Measurements from ENCODE around the gene STIP1. TPM values are rescaled to one million over a fixed set of nuclear protein-coding genes. Genes with fewer than 3 reads are reported as not detected.
A peak's percentile ranks its signal among the peaks of the same experiment; 100 is the strongest.

STIP1 gene
- total RNA-seq, 2 donors from 2014 or later: 35.8 to 63.6 TPM

DNA sequence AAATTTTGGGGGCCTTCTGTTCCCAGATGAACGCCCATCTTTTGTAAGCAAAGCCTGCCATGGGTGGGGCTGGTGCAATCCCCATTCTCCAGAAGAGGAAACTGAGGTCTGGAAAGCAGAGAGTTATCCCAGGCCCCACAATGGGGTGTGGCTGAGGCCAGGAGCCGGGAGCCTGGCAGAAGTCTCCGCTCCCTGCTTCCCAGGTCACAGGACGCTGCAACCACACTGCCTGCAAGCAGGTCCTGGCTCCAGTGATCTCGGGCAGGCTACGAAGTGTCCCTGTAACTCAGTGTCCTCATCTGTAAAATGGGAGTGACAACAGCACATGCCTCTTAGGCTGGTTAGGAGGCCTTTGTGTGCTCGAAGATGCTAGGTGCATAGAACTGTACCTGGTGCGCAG lies 67.1 kb downstream of the STIP1 start:
- intact Hi-C loops (cut with DNase I): no loop called here
- H3K27me3 ChIP-seq: no peaks in the 10 kb centered on the region
- H3K27ac ChIP-seq: no peak overlapping the region
- no peak overlapping the region for H3K4me3 ChIP-seq
- no peaks in the 10 kb centered on the region for H3K9me3 ChIP-seq
- peaks cover 24% of the 10 kb centered on the region for H3K4me1 ChIP-seq
- no peak for TF ChIP-seq POLR2A (IDR thresholded peaks at IDR 0.05)
- TF ChIP-seq, protein P1, sequence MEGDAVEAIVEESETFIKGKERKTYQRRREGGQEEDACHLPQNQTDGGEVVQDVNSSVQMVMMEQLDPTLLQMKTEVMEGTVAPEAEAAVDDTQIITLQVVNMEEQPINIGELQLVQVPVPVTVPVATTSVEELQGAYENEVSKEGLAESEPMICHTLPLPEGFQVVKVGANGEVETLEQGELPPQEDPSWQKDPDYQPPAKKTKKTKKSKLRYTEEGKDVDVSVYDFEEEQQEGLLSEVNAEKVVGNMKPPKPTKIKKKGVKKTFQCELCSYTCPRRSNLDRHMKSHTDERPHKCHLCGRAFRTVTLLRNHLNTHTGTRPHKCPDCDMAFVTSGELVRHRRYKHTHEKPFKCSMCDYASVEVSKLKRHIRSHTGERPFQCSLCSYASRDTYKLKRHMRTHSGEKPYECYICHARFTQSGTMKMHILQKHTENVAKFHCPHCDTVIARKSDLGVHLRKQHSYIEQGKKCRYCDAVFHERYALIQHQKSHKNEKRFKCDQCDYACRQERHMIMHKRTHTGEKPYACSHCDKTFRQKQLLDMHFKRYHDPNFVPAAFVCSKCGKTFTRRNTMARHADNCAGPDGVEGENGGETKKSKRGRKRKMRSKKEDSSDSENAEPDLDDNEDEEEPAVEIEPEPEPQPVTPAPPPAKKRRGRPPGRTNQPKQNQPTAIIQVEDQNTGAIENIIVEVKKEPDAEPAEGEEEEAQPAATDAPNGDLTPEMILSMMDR (IDR thresholded peaks at IDR 0.05): no peak
- no peak for ATAC-seq
- DNase-seq: no peak
- H3K36me3 ChIP-seq (replicated peaks in 1 of 2; ENCODE audit: insufficient read depth in 1 of 2, low read depth in 2 of 2): no peaks in the 10 kb centered on the region
- 77 to 86% methylated on average over 7 to 8 of the region's 8 CpGs for WGBS, 2 donors

- DNase-seq (peak in 1 of 4 donors; percentile 52), ATAC-seq (no peak)
- no peak overlapping the region for H3K27ac ChIP-seq
These were observed 67.5 kb downstream of the STIP1 start for GRCh38 chr11:64253481-64253880.

More at GRCh38 chr11:64253481-64253880, 67.5 kb downstream of the STIP1 start:
- Histone ChIP-seq H3K27me3 (no peaks in the 10 kb centered on the region), H3K4me1 (peaks cover 24% of the 10 kb centered on the region), H3K36me3 (replicated peaks in 1 of 2; ENCODE audit: insufficient read depth in 1 of 2, low read depth in 2 of 2) (no peaks in the 10 kb centered on the region), H3K9me3 (no peaks in the 10 kb centered on the region), H3K4me3 (no peak overlapping the region)
- intact Hi-C loops (cut with DNase I): no loop called here
- TF ChIP-seq, protein P1 (IDR thresholded peaks at IDR 0.05): no peak
- no peak for TF ChIP-seq POLR2A (IDR thresholded peaks at IDR 0.05)
- 55 to 74% methylated on average over 3 to 5 of the region's 5 CpGs for WGBS, 2 donors

Other genes starting within 250 kb of the STIP1 start
- gene NAA40, start 247.2 kb upstream of the STIP1 start, total RNA-seq: 10 to 100 TPM; 14.3 to 21.8 TPM
- gene COX8A, start 211.6 kb upstream of the STIP1 start, total RNA-seq: 100 to 1,000 TPM in 1 of 2 donors, 10 to 100 TPM in 1; 51.9 to 184 TPM
- 10 to 100 TPM; 20.8 to 36.3 TPM for gene OTUB1, start 199.7 kb upstream of the STIP1 start, total RNA-seq
- gene FLRT1, start 150.2 kb upstream of the STIP1 start, total RNA-seq: under 1 TPM in 1 of 2 donors, not detected in 1; 0.26 TPM
- gene MACROD1, start 20.1 kb upstream of the STIP1 start, total RNA-seq: 10 to 100 TPM; 24.7 to 65.4 TPM
- 1 to 10 TPM; 8.6 to 9.1 TPM for gene FERMT3, start 20.6 kb downstream of the STIP1 start, total RNA-seq
- gene TRPT1, start 40.0 kb downstream of the STIP1 start, total RNA-seq: 10 to 100 TPM; 56.3 to 75.2 TPM
- 10 to 100 TPM; 45.9 to 73.5 TPM for gene NUDT22, start 40.1 kb downstream of the STIP1 start, total RNA-seq
- 10 to 100 TPM; 23.6 to 56.7 TPM for gene DNAJC4, start 44.4 kb downstream of the STIP1 start, total RNA-seq
- 100 to 1,000 TPM in 1 of 2 donors, 10 to 100 TPM in 1; 32.4 to 108 TPM for gene VEGFB, start 48.4 kb downstream of the STIP1 start, total RNA-seq
- gene FKBP2, start 54.9 kb downstream of the STIP1 start, total RNA-seq: 10 to 100 TPM; 42.0 to 92.6 TPM
- gene PPP1R14B, start 60.8 kb downstream of the STIP1 start, total RNA-seq: 100 to 1,000 TPM in 1 of 2 donors, 10 to 100 TPM in 1; 87.7 to 112 TPM
- gene PLCB3, start 65.4 kb downstream of the STIP1 start, total RNA-seq: 10 to 100 TPM; 13.8 to 14.5 TPM
- 10 to 100 TPM; 51.1 to 85.9 TPM for gene BAD, start 98.5 kb downstream of the STIP1 start, total RNA-seq
- gene GPR137, start 99.7 kb downstream of the STIP1 start, total RNA-seq: 10 to 100 TPM in 1 of 2 donors, 1 to 10 TPM in 1; 4.4 to 19.4 TPM
- gene KCNK4, start 105.1 kb downstream of the STIP1 start, total RNA-seq: not detected
- gene CATSPERZ, start 114.2 kb downstream of the STIP1 start, total RNA-seq: 1 to 10 TPM in 1 of 2 donors, not detected in 1; 2.3 TPM
- 10 to 100 TPM; 51.7 to 63.8 TPM for gene ESRRA, start 119.4 kb downstream of the STIP1 start, total RNA-seq
- 100 to 1,000 TPM; 170 to 223 TPM for gene TRMT112, start 131.4 kb downstream of the STIP1 start, total RNA-seq
- gene PRDX5, start 131.9 kb downstream of the STIP1 start, total RNA-seq: 100 to 1,000 TPM; 108 to 224 TPM
- 10 to 100 TPM in 1 of 2 donors, 1 to 10 TPM in 1; 8.8 to 16.2 TPM for gene CCDC88B, start 154.0 kb downstream of the STIP1 start, total RNA-seq
- 10 to 100 TPM; 13.0 to 22.7 TPM for gene RPS6KA4, start 173.0 kb downstream of the STIP1 start, total RNA-seq